SU-DHL-6 (cell line): ENCODE results near the gene PGLYRP4.

Source experiments
- H2AFZ ChIP-seq: fragments of 200-600 bp; sonication (generic); 2 replicates; pipeline ENCODE4 v1.6.1; 2014; ENCODE audit warnings: low read depth, mild to moderate bottlenecking, moderate library complexity, mixed read lengths, antibody characterized with exemption, low read length; ENCODE audit not compliant: severe bottlenecking
- H3F3A ChIP-seq: fragments of 200-600 bp; shearing (Covaris generic); 2 replicates; pipeline ENCODE4 v1.6.0; 2016; ENCODE audit warnings: antibody characterized with exemption, mild to moderate bottlenecking; ENCODE audit not compliant: insufficient read depth
- H3K27ac ChIP-seq: fragments of 200-600 bp; sonication (generic); 2 replicates; pipeline ENCODE4 v1.5.1; 2016; ENCODE audit warnings: low read depth, mild to moderate bottlenecking, low read length, moderate library complexity, mixed read lengths
- H3K27me3 ChIP-seq: fragments of 200-600 bp; sonication (generic), shearing (Covaris generic); 2 replicates; pipeline ENCODE4 v1.6.0; 2014; ENCODE audit warnings: mild to moderate bottlenecking, low read length
- H3K36me3 ChIP-seq: fragments of 200-600 bp; sonication (generic); 2 replicates; pipeline ENCODE4 v1.6.1; 2014; ENCODE audit warnings: mild to moderate bottlenecking, low read length, mixed read lengths
- H3K4me2 ChIP-seq: fragments of 300-600, 200-600 bp; shearing (Covaris generic), sonication (generic); 2 replicates; pipeline ENCODE4 v1.6.0; 2014; ENCODE audit warnings: low read length, low read depth, mild to moderate bottlenecking; ENCODE audit not compliant: poor library complexity, severe bottlenecking
- H3K4me3 ChIP-seq: fragments of 200-600 bp; sonication (generic); 2 replicates; pipeline ENCODE4 v1.5.1; 2014; ENCODE audit warnings: antibody characterized with exemption, low read length, mild to moderate bottlenecking, mixed read lengths; ENCODE audit not compliant: insufficient read depth, poor library complexity, severe bottlenecking
- H3K79me2 ChIP-seq: fragments of 200-600 bp; sonication (generic); 2 replicates; pipeline ENCODE4 v1.6.1; 2014; ENCODE audit warnings: mild to moderate bottlenecking, low read length, moderate library complexity; ENCODE audit not compliant: insufficient read depth
- H3K9ac ChIP-seq: fragments of 200-600 bp; sonication (generic); 2 replicates; pipeline ENCODE4 v1.7.0; 2014; ENCODE audit warnings: mild to moderate bottlenecking, low read length
- H3K9me2 ChIP-seq: fragments of 200-600 bp; sonication (generic); replicated peaks from 2 replicates; pipeline ENCODE4 v1.6.1; 2014; ENCODE audit warnings: low read length; ENCODE audit not compliant: insufficient read depth
- H3K9me3 ChIP-seq: fragments of 200-600 bp; sonication (generic); 2 replicates; pipeline ENCODE4 v1.6.1; 2014; ENCODE audit warnings: low read length, mixed read lengths; ENCODE audit not compliant: insufficient read depth
- H4K20me1 ChIP-seq: fragments of 200-600 bp; sonication (generic); 2 replicates; pipeline ENCODE4 v1.6.1; 2014; ENCODE audit warnings: low read depth, mild to moderate bottlenecking, antibody characterized with exemption, low read length, moderate library complexity, mixed read lengths
- EZH2phosphoT487 ChIP-seq: fragments of 200-600 bp; sonication (generic), shearing (Covaris generic); conservative IDR thresholded peaks from 2 replicates; pipeline ENCODE4 v1.6.1; 2018; ENCODE audit warnings: mild to moderate bottlenecking, antibody characterized with exemption, low read length, moderate library complexity, mixed read lengths
- TF ChIP-seq, protein P1 (sequence below): fragments of 200-600 bp; sonication (generic); IDR thresholded peaks from one replicate; pipeline ENCODE4 v1.5.1; 2017; ENCODE audit warnings: antibody characterized with exemption, mild to moderate bottlenecking, low read length, moderate library complexity; ENCODE audit not compliant: insufficient read depth, poor library complexity, severe bottlenecking

PGLYRP4 gene

DNA sequence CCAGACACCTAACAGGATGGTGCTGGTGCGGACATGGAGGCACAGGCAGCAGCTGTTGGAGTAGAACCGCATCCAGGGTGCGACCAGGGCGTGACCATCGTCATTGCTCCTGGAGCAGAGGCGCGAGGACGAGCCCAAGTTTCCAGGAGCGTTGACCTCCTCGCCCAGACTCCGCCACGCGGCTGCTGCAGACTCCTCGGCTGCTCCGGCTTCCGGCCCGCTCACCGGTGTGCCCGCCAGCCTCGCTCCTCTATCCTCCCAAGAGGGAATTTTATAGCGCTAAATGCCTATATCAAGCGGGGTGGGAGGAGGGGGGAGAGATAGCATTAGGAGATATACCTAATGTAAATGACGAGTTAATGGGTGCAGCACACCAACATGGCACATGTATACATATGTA is 32.1 kb upstream of the PGLYRP4 start:
- no peak overlapping the region for H2AFZ ChIP-seq
- no peak overlapping the region for H3K27ac ChIP-seq
- H3K36me3 ChIP-seq: no peaks in the 10 kb centered on the region
- peaks cover 4% of the 10 kb centered on the region; the same call in 1 of the 2 replicates for H3K9me3 ChIP-seq
- H3F3A ChIP-seq: no peaks in the 10 kb centered on the region
- no peak overlapping the region for H3K4me3 ChIP-seq
- no peak for TF ChIP-seq EZH2phosphoT487
- TF ChIP-seq, protein P1, sequence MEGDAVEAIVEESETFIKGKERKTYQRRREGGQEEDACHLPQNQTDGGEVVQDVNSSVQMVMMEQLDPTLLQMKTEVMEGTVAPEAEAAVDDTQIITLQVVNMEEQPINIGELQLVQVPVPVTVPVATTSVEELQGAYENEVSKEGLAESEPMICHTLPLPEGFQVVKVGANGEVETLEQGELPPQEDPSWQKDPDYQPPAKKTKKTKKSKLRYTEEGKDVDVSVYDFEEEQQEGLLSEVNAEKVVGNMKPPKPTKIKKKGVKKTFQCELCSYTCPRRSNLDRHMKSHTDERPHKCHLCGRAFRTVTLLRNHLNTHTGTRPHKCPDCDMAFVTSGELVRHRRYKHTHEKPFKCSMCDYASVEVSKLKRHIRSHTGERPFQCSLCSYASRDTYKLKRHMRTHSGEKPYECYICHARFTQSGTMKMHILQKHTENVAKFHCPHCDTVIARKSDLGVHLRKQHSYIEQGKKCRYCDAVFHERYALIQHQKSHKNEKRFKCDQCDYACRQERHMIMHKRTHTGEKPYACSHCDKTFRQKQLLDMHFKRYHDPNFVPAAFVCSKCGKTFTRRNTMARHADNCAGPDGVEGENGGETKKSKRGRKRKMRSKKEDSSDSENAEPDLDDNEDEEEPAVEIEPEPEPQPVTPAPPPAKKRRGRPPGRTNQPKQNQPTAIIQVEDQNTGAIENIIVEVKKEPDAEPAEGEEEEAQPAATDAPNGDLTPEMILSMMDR: no peak
- no peaks in the 10 kb centered on the region for H3K79me2 ChIP-seq
- H3K4me2 ChIP-seq: no peak overlapping the region
- H3K9me2 ChIP-seq: no peaks in the 10 kb centered on the region
- H4K20me1 ChIP-seq: no peaks in the 10 kb centered on the region
- no peaks in the 10 kb centered on the region for H3K27me3 ChIP-seq
- H3K9ac ChIP-seq: no peak overlapping the region

DNA sequence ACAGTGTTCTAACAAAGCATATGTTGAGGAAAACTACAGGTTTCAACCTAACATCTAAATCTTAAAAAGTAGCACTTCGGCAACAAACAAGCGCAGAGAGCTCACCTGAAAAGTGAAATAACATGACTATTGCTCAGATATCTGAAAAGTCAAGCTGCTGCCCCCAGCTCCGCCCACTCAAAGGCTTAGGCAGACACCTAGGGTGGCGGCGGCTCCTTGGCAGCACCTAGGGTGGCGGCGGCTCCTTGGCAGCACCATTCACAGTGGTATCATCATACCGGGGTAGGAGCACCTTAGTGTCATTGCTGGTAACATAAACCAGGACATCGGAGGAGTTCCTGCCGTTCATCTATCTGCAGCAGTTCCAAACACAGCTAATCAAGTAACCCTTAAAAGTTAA is 30.9 kb upstream of the PGLYRP4 start:
- H3K4me3 ChIP-seq: no peak overlapping the region
- H3K27ac ChIP-seq: no peak overlapping the region
- H4K20me1 ChIP-seq: no peaks in the 10 kb centered on the region
- H3K27me3 ChIP-seq: no peaks in the 10 kb centered on the region
- TF ChIP-seq, protein P1: no peak
- TF ChIP-seq EZH2phosphoT487: no peak
- H3K9ac ChIP-seq: no peak overlapping the region
- no peaks in the 10 kb centered on the region for H3K79me2 ChIP-seq
- no peak overlapping the region for H2AFZ ChIP-seq
- H3K9me2 ChIP-seq: no peaks in the 10 kb centered on the region
- H3K9me3 ChIP-seq: peaks cover 4% of the 10 kb centered on the region; the same call in 1 of the 2 replicates
- H3F3A ChIP-seq: no peaks in the 10 kb centered on the region
- H3K4me2 ChIP-seq: no peak overlapping the region
- H3K36me3 ChIP-seq: no peaks in the 10 kb centered on the region

DNA sequence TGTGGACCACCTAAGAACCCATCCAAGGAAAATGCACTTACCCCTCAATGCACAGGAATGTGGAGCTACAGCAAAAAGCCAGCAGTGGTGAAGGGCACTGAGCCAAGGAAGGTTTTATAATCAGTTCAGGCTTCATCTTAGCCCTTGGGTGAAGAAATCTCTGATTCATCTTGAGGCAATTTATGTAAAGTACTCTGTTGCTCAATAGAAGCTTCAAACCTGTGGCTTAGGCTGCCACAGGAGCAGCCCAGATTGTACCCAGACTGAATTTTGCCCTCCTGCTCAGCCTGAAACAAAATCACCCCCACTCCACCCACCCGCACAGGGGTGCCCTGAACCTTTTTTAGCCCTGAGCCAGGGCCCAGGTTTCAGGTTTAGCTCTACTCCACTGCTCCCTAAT is 26.9 kb upstream of the PGLYRP4 start, which contains the start of gene S100A12:
TSS of gene S100A12 (minus strand) at position 111 of the 400 bp plus-strand sequence. CDS start 1,029 bp downstream, outside the sequence.
- H3K9ac ChIP-seq: no peak within 1 kb of the TSS
- H4K20me1 ChIP-seq: no peaks in the 10 kb centered on the region
- H3K9me3 ChIP-seq: no peaks in the 10 kb centered on the region
- H3K27ac ChIP-seq: no peak within 1 kb of the TSS
- no peaks in the 10 kb centered on the region for H3K36me3 ChIP-seq
- H3K9me2 ChIP-seq: no peaks in the 10 kb centered on the region
- H3K4me2 ChIP-seq: no peak within 1 kb of the TSS
- no peaks in the 10 kb centered on the region for H3K79me2 ChIP-seq
- TF ChIP-seq, protein P1: no peak
- no peak for TF ChIP-seq EZH2phosphoT487
- no peak within 1 kb of the TSS for H2AFZ ChIP-seq
- no peaks in the 10 kb centered on the region for H3K27me3 ChIP-seq
- H3K4me3 ChIP-seq: no peak within 1 kb of the TSS
- H3F3A ChIP-seq: no peaks in the 10 kb centered on the region

DNA sequence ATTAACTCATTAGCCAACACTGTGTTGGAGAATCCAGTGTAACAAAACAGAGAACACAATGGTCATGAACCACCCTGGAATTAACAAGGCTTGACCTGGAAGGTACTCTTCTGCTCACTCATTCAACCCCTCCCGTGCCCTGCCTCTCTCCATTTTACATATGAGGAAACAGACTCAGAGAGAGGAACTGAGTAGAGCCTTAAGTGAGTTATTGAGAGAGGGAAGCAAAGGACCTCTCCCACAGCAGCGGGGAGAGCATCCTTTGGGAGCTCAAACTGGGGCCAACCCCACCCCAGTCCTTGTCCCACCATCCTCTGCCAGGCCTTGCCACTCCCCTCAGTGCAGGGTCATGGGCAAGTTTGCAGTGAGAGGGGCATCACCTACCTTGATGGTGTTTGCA is 25.4 kb upstream of the PGLYRP4 start:
- no peak overlapping the region for H3K4me3 ChIP-seq
- H3K79me2 ChIP-seq: no peaks in the 10 kb centered on the region
- TF ChIP-seq EZH2phosphoT487: no peak
- TF ChIP-seq, protein P1: no peak
- no peaks in the 10 kb centered on the region for H3K9me2 ChIP-seq
- H3K27me3 ChIP-seq: no peaks in the 10 kb centered on the region
- H3K36me3 ChIP-seq: no peaks in the 10 kb centered on the region
- no peaks in the 10 kb centered on the region for H4K20me1 ChIP-seq
- no peak overlapping the region for H2AFZ ChIP-seq
- H3K4me2 ChIP-seq: no peak overlapping the region
- no peak overlapping the region for H3K27ac ChIP-seq
- no peak overlapping the region for H3K9ac ChIP-seq
- H3K9me3 ChIP-seq: no peaks in the 10 kb centered on the region
- H3F3A ChIP-seq: no peaks in the 10 kb centered on the region
